ENCODE data around the gene RNF126.

The RNF126 gene

GRCh38 chr19:655691-656090 lies 7.3 kb downstream of the RNF126 start:
- Histone ChIP-seq H3K27ac (no peak overlapping the region), H3K4me3 (no peak overlapping the region)
- DNase-seq (ENCODE audit: low spot score): no peak
- TF ChIP-seq, protein P1, sequence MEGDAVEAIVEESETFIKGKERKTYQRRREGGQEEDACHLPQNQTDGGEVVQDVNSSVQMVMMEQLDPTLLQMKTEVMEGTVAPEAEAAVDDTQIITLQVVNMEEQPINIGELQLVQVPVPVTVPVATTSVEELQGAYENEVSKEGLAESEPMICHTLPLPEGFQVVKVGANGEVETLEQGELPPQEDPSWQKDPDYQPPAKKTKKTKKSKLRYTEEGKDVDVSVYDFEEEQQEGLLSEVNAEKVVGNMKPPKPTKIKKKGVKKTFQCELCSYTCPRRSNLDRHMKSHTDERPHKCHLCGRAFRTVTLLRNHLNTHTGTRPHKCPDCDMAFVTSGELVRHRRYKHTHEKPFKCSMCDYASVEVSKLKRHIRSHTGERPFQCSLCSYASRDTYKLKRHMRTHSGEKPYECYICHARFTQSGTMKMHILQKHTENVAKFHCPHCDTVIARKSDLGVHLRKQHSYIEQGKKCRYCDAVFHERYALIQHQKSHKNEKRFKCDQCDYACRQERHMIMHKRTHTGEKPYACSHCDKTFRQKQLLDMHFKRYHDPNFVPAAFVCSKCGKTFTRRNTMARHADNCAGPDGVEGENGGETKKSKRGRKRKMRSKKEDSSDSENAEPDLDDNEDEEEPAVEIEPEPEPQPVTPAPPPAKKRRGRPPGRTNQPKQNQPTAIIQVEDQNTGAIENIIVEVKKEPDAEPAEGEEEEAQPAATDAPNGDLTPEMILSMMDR (IDR thresholded peaks at IDR 0.05): no peak

DNA sequence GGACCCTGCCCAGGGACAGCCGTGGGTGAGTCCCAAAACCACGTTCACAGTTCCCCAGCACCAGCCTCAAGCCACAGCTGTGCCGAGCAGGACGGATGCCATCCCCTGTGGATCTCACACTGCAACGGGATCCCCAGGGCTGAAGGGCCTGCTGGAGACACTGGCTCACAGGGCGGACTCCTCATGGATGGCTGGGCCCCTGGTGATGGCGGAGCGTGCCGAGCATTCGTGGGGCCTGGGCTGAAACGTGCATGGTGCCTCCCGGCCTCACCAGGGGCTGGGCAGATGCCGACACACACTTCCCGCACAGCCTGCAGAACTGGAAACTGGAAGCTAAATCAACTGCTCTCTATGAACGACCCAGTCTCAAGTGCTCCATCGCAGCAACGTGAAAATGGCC lies 9.6 kb downstream of the RNF126 start:
- TF ChIP-seq, protein P1 (IDR thresholded peaks at IDR 0.05): no peak
- no peak for DNase-seq (ENCODE audit: low spot score)
- no peak overlapping the region for H3K27ac ChIP-seq
- no peak overlapping the region for H3K4me3 ChIP-seq

DNA sequence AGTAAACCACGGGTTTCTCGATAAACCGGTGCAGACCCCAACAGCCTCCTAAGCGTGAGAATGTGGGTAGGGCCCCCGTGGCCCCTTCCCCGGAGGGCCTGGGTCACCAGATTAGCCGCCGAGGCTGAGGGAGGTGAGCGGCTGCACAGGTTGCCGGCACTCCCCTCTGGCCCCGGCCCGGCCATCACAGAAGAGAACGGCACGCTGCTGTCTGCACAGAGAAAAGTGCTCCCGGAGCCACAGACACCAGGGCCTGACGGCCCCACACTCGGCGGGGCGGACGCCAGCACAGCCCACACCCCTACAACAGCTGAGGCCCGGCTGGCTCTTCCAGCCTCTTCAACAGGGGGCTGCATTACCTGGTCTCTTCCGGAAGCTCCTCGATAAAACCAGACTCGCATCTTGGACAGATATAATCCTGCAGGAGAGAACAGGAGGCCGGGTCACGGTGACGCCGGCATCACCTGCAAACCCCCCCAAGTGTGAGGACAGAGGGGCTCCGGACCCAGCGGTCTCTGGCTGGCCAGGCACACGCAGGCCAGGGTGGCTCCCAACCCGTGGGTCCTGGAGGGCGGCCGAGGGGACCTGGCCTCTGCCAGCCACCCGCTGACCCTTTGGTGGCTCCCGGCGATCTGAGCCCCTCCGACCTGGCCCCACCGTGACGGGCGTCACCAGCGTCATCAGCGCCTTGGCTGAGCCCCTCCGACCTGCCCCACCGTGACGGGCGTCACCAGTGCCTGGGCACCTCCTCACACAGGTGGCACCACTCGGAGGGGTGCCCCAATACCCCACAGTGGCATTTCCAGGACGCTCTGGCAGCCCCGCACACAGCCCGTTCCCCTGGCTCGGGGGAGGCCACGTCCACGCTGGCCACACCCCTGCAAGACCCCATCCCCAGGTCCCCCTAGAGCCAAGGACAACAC lies 10.3 kb downstream of the RNF126 start:
- DNase-seq (ENCODE audit: low spot score): no peak
- no peak overlapping the region for H3K27ac ChIP-seq
- H3K4me3 ChIP-seq: no peak overlapping the region
- TF ChIP-seq, protein P1 (IDR thresholded peaks at IDR 0.05): no peak

- DNase-seq (ENCODE audit: low spot score): no peak
- TF ChIP-seq, protein P1 (IDR thresholded peaks at IDR 0.05): no peak
- H3K27ac ChIP-seq: no peak overlapping the region
These were observed 11.0 kb downstream of the RNF126 start for GRCh38 chr19:651991-652390.

DNA sequence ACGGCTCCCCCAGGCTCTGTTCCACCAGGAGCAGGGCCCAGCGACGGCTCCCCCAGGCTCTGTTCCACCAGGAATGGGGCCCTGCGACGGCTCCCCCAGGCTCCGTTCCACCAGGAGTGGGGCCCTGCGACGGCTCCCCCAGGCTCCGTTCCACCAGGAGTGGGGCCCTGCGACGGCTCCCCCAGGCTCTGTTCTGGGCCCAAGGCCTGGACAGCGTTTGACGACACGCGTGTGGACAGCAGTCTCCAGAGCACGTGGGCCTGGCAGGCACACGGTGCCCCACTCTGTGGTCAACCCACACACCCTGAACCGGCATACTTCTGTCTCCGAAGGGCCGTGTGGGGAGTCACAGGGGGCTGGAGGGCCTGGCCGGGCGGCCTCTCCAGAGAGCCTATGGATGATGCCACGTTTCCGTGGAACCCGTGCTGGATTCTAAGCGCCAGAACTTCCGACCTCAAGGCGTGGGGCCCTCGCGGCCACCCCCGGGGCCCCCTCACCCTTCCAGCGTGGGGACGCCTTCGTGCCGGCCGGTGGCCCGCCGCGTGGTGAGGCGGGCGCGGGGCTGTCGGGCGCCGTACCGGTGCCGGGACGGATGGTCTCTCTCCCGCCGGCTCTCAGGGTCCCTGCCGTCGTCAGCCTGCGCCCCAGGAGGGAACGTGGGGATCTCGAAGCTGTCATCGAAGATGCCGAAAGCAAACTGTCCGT lies 11.7 kb downstream of the RNF126 start:
- H3K27ac ChIP-seq: no peak overlapping the region
- TF ChIP-seq, protein P1 (IDR thresholded peaks at IDR 0.05): no peak
- no peak for DNase-seq (ENCODE audit: low spot score)
- H3K4me3 ChIP-seq: no peak overlapping the region

More at GRCh38 chr19:651991-652390, 11.0 kb downstream of the RNF126 start:
- no peak overlapping the region for H3K4me3 ChIP-seq

DNA sequence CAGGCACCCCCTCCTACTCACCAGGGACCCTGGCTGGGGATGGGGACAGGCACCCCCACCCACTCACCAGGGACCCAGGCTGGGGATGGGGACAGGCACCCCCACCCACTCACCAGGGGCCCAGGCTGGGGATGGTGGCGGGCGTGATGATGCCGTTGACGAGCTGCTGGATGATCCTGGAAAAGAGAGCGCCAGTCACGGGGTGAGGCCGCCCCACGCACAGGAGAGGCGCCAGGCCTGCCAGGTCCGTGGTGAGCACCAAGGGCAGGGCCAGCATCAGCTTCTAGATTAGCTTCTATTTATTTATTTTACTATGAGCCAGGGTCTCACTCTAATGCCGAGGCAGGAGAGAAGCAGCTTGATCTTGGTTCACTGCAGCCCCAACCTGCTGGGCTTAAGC lies 12.9 kb downstream of the RNF126 start:
- DNase-seq (ENCODE audit: low spot score): no peak
- TF ChIP-seq, protein P1 (IDR thresholded peaks at IDR 0.05): no peak
- Histone ChIP-seq H3K27ac (no peak overlapping the region), H3K4me3 (no peak overlapping the region)
